HepG2 (cell line): Measurements from ENCODE around the gene SLC2A13. TPM values are rescaled to one million over a fixed set of nuclear protein-coding genes. Genes with fewer than 3 reads are reported as not detected.

Experiments used
- ATF7 ChIP-seq, 2 experiments: fragments of 450-650 bp in 1 of 2; sonication (generic) in 1 of 2; formaldehyde crosslinking in 1 of 2; IDR thresholded peaks; 2 replicates each; pipeline versions ENCODE4 v1.4.0 to v1.6.1; 2016 to 2020; ENCODE audit warnings: antibody characterized with exemption in 1 of 2, mild to moderate bottlenecking in 1 of 2, missing genetic modification reagents in 1 of 2
- IRX3 ChIP-seq: sonication (generic); formaldehyde crosslinking; IDR thresholded peaks from 2 replicates; pipeline ENCODE4 v1.8.1; 2023; ENCODE audit warnings: mild to moderate bottlenecking, low read depth, missing genetic modification reagents, borderline replicate concordance
- ISL2 ChIP-seq: sonication (generic); formaldehyde crosslinking; IDR thresholded peaks from 2 replicates; pipeline ENCODE4 v1.5.0; 2020; ENCODE audit warnings: missing genetic modification reagents
- JUNB ChIP-seq: sonication (generic); formaldehyde crosslinking; IDR thresholded peaks from 2 replicates; pipeline ENCODE4 v1.8.0; 2022; ENCODE audit warnings: missing genetic modification reagents, mild to moderate bottlenecking, borderline replicate concordance
- KDM5B ChIP-seq: sonication (generic); formaldehyde crosslinking; IDR thresholded peaks from 2 replicates; pipeline ENCODE4 v1.4.0; 2020; ENCODE audit warnings: missing genetic modification reagents, mild to moderate bottlenecking, borderline replicate concordance
- MAFK ChIP-seq, 2 experiments: IDR thresholded peaks in 1 of 2; conservative IDR thresholded peaks in 1 of 2; 2 replicates each; pipeline ENCODE4 v1.6.1; 2011; ENCODE audit warnings: improper control_type of control experiment in 2 of 2, low read length in 2 of 2
- MLLT10 ChIP-seq: sonication (generic); formaldehyde crosslinking; IDR thresholded peaks from 2 replicates; pipeline ENCODE4 v1.4.0; 2020; ENCODE audit warnings: missing genetic modification reagents
- NCOR1 ChIP-seq: fragments of 200-600 bp; sonication (generic); IDR thresholded peaks from 2 replicates; pipeline ENCODE4 v1.7.0; 2017; ENCODE audit warnings: antibody characterized with exemption, low read length, borderline replicate concordance
- ZFP41 ChIP-seq: sonication (generic); formaldehyde crosslinking; IDR thresholded peaks from 2 replicates; pipeline ENCODE4 v1.4.0; 2020; ENCODE audit warnings: mild to moderate bottlenecking, missing genetic modification reagents, borderline replicate concordance
- ZNF891 ChIP-seq: sonication (generic); formaldehyde crosslinking; IDR thresholded peaks from 2 replicates; pipeline ENCODE4 v1.5.0; 2020; ENCODE audit warnings: mild to moderate bottlenecking, missing genetic modification reagents
- polyA plus RNA-seq, 8 experiments: library from polyadenylated mRNA; depleted of rRNA in 3 of 8; stranded (reverse) in 7 of 8; unstranded in 1 of 8; fragments of >200 nt; fragmentation: Illumina TruSeq in 4 of 8; extraction: Trizol in 4 of 8; gene quantifications; 2 replicates each; pipeline versions ENCODE4 v1.2.1 to v1.2.3, GENCODE V29; 2011 to 2016; ENCODE audit warnings: low read depth in 4 of 8, missing spikeins in 1 of 8, mixed read lengths in 1 of 8; ENCODE audit not compliant: insufficient read depth in 1 of 8
- total RNA-seq, 5 experiments: library from RNA; depleted of rRNA; stranded (reverse); fragments of >200 nt; fragmentation: Illumina TruSeq; extraction: Trizol; gene quantifications; 2 replicates each; pipeline ENCODE4 v1.2.3, GENCODE V29; 2016; ENCODE audit warnings: low read depth in 1 of 5
- TF ChIP-seq, protein P1 (sequence below): IDR thresholded peaks from 2 replicates; pipeline ENCODE4 v1.4.0; 2020; ENCODE audit warnings: mild to moderate bottlenecking, missing genetic modification reagents
- TF ChIP-seq, protein P2 (sequence below): sonication (generic); formaldehyde crosslinking; IDR thresholded peaks from 2 replicates; pipeline ENCODE4 v1.5.1; 2020; ENCODE audit warnings: mild to moderate bottlenecking, missing genetic modification reagents, borderline replicate concordance
- TF ChIP-seq, protein P3 (sequence below): fragments of 450-650 bp; IDR thresholded peaks from 2 replicates; pipeline ENCODE4 v1.6.1; 2017; ENCODE audit warnings: mild to moderate bottlenecking

SLC2A13 gene
- total and polyA plus RNA-seq, 2 of the 13 experiments (the other 11 are each of a cell fraction or from before 2014, with no cell fraction given): 5.5 to 6.0 TPM

DNA sequence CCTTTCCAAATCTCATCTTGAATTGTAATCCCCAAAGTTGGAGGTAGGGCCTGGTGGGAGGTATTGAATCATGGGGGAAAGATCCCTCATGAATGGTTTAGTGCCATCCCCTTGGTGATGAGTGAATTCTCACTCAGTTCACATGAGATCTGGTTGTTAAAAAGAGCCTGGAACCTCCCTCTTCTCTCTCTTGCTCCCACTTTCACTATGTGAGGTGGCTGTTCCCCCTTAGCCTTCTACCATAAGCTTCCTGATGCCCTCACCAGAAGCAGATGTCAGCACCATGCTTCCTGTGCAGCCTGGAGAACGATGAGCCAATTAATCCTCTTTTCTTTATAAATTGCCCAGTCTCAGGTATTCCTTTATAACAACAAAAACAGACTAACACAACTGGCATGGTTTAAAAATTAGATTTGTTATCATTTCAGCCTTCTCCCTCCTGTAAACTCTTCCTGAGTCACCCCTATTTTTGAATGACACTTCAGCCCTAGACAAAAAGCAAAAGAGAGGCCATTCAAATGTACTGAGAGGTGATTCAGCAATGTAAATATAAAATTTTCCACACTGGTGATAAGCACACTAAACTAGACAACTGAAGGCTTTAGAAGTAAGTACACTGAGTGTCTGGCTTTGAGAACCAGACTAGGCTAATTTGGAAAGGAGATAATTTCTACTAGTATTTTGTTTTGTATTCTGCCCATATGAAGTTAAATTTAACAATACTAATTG lies 274.1 kb downstream of the SLC2A13 start (continued):
- TF ChIP-seq, protein P1, sequence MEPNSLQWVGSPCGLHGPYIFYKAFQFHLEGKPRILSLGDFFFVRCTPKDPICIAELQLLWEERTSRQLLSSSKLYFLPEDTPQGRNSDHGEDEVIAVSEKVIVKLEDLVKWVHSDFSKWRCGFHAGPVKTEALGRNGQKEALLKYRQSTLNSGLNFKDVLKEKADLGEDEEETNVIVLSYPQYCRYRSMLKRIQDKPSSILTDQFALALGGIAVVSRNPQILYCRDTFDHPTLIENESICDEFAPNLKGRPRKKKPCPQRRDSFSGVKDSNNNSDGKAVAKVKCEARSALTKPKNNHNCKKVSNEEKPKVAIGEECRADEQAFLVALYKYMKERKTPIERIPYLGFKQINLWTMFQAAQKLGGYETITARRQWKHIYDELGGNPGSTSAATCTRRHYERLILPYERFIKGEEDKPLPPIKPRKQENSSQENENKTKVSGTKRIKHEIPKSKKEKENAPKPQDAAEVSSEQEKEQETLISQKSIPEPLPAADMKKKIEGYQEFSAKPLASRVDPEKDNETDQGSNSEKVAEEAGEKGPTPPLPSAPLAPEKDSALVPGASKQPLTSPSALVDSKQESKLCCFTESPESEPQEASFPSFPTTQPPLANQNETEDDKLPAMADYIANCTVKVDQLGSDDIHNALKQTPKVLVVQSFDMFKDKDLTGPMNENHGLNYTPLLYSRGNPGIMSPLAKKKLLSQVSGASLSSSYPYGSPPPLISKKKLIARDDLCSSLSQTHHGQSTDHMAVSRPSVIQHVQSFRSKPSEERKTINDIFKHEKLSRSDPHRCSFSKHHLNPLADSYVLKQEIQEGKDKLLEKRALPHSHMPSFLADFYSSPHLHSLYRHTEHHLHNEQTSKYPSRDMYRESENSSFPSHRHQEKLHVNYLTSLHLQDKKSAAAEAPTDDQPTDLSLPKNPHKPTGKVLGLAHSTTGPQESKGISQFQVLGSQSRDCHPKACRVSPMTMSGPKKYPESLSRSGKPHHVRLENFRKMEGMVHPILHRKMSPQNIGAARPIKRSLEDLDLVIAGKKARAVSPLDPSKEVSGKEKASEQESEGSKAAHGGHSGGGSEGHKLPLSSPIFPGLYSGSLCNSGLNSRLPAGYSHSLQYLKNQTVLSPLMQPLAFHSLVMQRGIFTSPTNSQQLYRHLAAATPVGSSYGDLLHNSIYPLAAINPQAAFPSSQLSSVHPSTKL (CRISPR knock-in tag): 0 out of 2 replicates have a peak, but pooled peaks have one; percentile 10
- peak; percentile 51; the same call in 1 of the 2 replicates for TF ChIP-seq JUNB (CRISPR knock-in tag)
- TF ChIP-seq ZNF891: no peak
- no peak for TF ChIP-seq ISL2 (CRISPR knock-in tag)
- TF ChIP-seq MAFK (conservative IDR thresholded peaks at IDR 0.05 in 1 of 2, IDR thresholded peaks at IDR 0.05 in 1 of 2; ENCODE audit: low read length in 2 of 2): 0 out of 4 replicates have a peak, but pooled peaks of 1 of the 2 experiments have one; percentile 5
- no peak for TF ChIP-seq NCOR1
- TF ChIP-seq ATF7 (IDR thresholded peaks at IDR 0.05): no peak
- no peak for TF ChIP-seq ATF7 (CRISPR knock-in tag; IDR thresholded peaks at IDR 0.05)
- no peak for TF ChIP-seq KDM5B
- TF ChIP-seq, protein P2, sequence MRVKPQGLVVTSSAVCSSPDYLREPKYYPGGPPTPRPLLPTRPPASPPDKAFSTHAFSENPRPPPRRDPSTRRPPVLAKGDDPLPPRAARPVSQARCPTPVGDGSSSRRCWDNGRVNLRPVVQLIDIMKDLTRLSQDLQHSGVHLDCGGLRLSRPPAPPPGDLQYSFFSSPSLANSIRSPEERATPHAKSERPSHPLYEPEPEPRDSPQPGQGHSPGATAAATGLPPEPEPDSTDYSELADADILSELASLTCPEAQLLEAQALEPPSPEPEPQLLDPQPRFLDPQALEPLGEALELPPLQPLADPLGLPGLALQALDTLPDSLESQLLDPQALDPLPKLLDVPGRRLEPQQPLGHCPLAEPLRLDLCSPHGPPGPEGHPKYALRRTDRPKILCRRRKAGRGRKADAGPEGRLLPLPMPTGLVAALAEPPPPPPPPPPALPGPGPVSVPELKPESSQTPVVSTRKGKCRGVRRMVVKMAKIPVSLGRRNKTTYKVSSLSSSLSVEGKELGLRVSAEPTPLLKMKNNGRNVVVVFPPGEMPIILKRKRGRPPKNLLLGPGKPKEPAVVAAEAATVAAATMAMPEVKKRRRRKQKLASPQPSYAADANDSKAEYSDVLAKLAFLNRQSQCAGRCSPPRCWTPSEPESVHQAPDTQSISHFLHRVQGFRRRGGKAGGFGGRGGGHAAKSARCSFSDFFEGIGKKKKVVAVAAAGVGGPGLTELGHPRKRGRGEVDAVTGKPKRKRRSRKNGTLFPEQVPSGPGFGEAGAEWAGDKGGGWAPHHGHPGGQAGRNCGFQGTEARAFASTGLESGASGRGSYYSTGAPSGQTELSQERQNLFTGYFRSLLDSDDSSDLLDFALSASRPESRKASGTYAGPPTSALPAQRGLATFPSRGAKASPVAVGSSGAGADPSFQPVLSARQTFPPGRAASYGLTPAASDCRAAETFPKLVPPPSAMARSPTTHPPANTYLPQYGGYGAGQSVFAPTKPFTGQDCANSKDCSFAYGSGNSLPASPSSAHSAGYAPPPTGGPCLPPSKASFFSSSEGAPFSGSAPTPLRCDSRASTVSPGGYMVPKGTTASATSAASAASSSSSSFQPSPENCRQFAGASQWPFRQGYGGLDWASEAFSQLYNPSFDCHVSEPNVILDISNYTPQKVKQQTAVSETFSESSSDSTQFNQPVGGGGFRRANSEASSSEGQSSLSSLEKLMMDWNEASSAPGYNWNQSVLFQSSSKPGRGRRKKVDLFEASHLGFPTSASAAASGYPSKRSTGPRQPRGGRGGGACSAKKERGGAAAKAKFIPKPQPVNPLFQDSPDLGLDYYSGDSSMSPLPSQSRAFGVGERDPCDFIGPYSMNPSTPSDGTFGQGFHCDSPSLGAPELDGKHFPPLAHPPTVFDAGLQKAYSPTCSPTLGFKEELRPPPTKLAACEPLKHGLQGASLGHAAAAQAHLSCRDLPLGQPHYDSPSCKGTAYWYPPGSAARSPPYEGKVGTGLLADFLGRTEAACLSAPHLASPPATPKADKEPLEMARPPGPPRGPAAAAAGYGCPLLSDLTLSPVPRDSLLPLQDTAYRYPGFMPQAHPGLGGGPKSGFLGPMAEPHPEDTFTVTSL: peak; percentile 42; the same call in 1 of the 2 replicates
- TF ChIP-seq IRX3 (CRISPR knock-in tag): no peak
- TF ChIP-seq, protein P3, sequence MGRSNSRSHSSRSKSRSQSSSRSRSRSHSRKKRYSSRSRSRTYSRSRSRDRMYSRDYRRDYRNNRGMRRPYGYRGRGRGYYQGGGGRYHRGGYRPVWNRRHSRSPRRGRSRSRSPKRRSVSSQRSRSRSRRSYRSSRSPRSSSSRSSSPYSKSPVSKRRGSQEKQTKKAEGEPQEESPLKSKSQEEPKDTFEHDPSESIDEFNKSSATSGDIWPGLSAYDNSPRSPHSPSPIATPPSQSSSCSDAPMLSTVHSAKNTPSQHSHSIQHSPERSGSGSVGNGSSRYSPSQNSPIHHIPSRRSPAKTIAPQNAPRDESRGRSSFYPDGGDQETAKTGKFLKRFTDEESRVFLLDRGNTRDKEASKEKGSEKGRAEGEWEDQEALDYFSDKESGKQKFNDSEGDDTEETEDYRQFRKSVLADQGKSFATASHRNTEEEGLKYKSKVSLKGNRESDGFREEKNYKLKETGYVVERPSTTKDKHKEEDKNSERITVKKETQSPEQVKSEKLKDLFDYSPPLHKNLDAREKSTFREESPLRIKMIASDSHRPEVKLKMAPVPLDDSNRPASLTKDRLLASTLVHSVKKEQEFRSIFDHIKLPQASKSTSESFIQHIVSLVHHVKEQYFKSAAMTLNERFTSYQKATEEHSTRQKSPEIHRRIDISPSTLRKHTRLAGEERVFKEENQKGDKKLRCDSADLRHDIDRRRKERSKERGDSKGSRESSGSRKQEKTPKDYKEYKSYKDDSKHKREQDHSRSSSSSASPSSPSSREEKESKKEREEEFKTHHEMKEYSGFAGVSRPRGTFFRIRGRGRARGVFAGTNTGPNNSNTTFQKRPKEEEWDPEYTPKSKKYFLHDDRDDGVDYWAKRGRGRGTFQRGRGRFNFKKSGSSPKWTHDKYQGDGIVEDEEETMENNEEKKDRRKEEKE: no peak
- TF ChIP-seq ZFP41: no peak
- TF ChIP-seq MLLT10 (CRISPR knock-in tag): no peak
